ENCODE measurements around the gene COX8C. TPM values are rescaled to one million over a fixed set of nuclear protein-coding genes. Genes with fewer than 3 reads are reported as not detected.

The COX8C gene, protein sequence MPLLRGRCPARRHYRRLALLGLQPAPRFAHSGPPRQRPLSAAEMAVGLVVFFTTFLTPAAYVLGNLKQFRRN
- total RNA-seq: 10 to 100 TPM; 19.9 to 39.1 TPM
- polyA plus RNA-seq (ENCODE audit: insufficient read depth, low read depth, low replicate concordance): 65.3 TPM
- long read RNA-seq, donor 1, transcript COX8C-201 (2 exons, 533 nt): major isoform, 7 of 7 reads
- long read RNA-seq, donor 1, partial matches to known transcripts: 0 of 7 reads
- long read RNA-seq, donor 1, other reads (novel, unspliced or antisense): 0 of 7 reads
- long read RNA-seq, donor 2, partial matches to known transcripts: 0 of 2 reads
- long read RNA-seq, donor 2, other reads (novel, unspliced or antisense): 0 of 2 reads

DNA sequence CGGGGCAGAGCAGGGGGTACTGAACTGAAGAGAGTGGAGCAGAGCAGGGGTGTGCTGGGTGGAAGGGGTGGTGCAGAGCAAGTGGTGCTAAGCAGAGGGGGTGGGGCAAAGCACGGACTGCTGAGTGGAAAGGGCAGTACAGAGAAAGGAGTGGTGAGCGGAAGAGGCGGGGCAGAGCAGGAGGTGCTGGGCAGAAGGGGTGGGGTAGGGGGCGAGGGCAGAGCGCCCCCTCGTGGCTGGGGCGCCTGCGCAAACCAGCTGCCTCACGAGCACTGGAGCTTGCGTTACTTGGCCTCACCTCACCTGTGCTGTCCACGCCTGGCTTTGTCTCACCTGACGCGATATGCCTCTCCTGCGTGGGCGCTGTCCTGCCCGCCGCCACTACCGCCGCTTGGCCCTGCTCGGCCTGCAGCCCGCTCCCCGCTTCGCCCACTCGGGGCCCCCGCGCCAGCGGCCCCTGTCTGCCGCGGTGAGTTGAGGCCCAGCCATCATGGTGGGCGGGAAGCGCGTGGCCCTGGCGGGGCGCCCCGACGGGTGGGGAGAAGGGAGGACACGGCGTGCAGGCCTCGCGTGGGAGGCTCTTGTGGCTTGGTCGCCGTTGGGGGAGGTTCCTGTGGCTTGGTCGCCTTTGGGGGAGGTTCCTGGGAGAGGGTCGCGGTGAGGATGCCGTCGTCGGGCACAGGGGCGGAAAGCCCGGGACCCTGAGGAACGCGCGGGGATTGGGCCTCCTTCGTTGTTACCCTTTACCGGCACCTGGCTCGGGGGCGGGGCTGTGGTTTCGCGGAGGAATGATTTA, at the start of gene COX8C:
Gene COX8C, plus strand, starts transcription at position 257 of the 796 bp plus-strand sequence. Its CDS starts 87 bp downstream, at position 344.
- Histone ChIP-seq H3K27ac (peak within 1 kb of the TSS; percentile 9 to 60), H3K4me1 (no peaks in the 10 kb centered on the region), H3K27me3 (no peaks in the 10 kb centered on the region), H3K9me3 (no peaks in the 10 kb centered on the region), H3K36me3 (ENCODE audit: low read depth, missing control alignments) (no peaks in the 10 kb centered on the region), H3K4me3 (peak within 1 kb of the TSS; percentile 44 to 57)
- intact Hi-C loops (cut with DNase I; ENCODE audit: low total_unique reads): no loop called here
- WGBS, 2 donors: 73 to 75% methylated on average over 54 to 56 of the region's 60 CpGs
- peak; percentile 69 for DNase-seq
- TF ChIP-seq, protein P1, sequence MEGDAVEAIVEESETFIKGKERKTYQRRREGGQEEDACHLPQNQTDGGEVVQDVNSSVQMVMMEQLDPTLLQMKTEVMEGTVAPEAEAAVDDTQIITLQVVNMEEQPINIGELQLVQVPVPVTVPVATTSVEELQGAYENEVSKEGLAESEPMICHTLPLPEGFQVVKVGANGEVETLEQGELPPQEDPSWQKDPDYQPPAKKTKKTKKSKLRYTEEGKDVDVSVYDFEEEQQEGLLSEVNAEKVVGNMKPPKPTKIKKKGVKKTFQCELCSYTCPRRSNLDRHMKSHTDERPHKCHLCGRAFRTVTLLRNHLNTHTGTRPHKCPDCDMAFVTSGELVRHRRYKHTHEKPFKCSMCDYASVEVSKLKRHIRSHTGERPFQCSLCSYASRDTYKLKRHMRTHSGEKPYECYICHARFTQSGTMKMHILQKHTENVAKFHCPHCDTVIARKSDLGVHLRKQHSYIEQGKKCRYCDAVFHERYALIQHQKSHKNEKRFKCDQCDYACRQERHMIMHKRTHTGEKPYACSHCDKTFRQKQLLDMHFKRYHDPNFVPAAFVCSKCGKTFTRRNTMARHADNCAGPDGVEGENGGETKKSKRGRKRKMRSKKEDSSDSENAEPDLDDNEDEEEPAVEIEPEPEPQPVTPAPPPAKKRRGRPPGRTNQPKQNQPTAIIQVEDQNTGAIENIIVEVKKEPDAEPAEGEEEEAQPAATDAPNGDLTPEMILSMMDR (IDR thresholded peaks at IDR 0.05): no peak
- TF ChIP-seq POLR2A (IDR thresholded peaks at IDR 0.05): no peak

- intact Hi-C loops (cut with DNase I; ENCODE audit: low total_unique reads): no loop called here
- 79 to 93% methylated on average over 3 of the region's 3 CpGs for WGBS, 2 donors
- TF ChIP-seq, protein P1 (IDR thresholded peaks at IDR 0.05): no peak
- no peak for TF ChIP-seq POLR2A (IDR thresholded peaks at IDR 0.05)
- Histone ChIP-seq H3K4me1 (peaks cover 6% of the 10 kb centered on the region), H3K4me3 (no peak overlapping the region), H3K27ac (no peak overlapping the region), H3K36me3 (ENCODE audit: low read depth, missing control alignments) (no peaks in the 10 kb centered on the region), H3K9me3 (no peaks in the 10 kb centered on the region), H3K27me3 (no peaks in the 10 kb centered on the region)
- DNase-seq: no peak
Observed at GRCh38 chr14:93299416-93299815, 47.6 kb upstream of the COX8C start.

- H3K4me1 ChIP-seq: peaks cover 6% of the 10 kb centered on the region
- 65 to 67% methylated on average over 6 of the region's 6 CpGs for WGBS, 2 donors
- intact Hi-C loops (cut with DNase I; ENCODE audit: low total_unique reads): no loop called here
- no peaks in the 10 kb centered on the region for H3K36me3 ChIP-seq (ENCODE audit: low read depth, missing control alignments)
- no peaks in the 10 kb centered on the region for H3K27me3 ChIP-seq
- no peak overlapping the region for H3K4me3 ChIP-seq
- TF ChIP-seq, protein P1 (IDR thresholded peaks at IDR 0.05): no peak
- no peak for TF ChIP-seq POLR2A (IDR thresholded peaks at IDR 0.05)
- no peak for DNase-seq
- H3K9me3 ChIP-seq: no peaks in the 10 kb centered on the region
- no peak overlapping the region for H3K27ac ChIP-seq
Observed at GRCh38 chr14:93299866-93300265, 47.1 kb upstream of the COX8C start.

DNA sequence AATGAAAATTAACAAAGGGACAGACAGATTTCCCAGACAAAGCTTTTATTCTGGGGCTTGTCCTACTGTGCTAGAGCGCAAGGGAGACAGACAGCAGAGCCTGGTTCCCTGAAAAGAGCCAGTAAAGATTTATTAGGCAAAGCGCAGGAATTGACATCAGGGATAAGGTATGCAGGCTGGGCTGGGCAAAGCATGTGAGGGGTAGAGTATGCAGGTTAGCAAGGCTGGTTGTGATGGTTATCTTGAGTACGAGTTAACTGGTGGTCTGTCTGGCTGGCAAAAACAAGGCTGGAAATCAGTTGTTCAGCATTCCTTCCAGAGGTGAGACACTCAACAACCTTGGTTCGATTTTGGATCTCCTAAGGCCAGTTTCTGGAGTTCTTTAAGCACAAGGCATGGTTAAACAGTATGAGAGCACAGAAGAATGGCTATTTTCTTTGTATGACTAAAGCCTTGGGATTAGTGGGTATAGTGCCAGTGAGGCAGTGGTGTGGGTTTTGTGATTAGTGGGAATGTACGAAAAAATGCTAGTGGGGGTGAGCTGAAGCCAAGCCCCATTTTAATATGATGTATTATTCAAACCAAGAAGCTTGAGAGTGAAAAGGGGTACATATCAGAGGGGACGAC, 45.0 kb upstream of the COX8C start:
- no peaks in the 10 kb centered on the region for H3K36me3 ChIP-seq (ENCODE audit: low read depth, missing control alignments)
- no peak for TF ChIP-seq POLR2A (IDR thresholded peaks at IDR 0.05)
- TF ChIP-seq, protein P1 (IDR thresholded peaks at IDR 0.05): no peak
- H3K4me1 ChIP-seq: peaks cover 6% of the 10 kb centered on the region
- no peak overlapping the region for H3K27ac ChIP-seq
- H3K9me3 ChIP-seq: no peaks in the 10 kb centered on the region
- intact Hi-C loops (cut with DNase I; ENCODE audit: low total_unique reads): no loop called here
- H3K27me3 ChIP-seq: no peaks in the 10 kb centered on the region
- no peak overlapping the region for H3K4me3 ChIP-seq
- DNase-seq: no peak
- 87 to 90% methylated on average over 6 of the region's 6 CpGs for WGBS, 2 donors

Data from testis (tissue), 5 donors.